Activated naive CD8-positive, alpha-beta T cell treated with anti-CD3 and anti-CD28 coated beads, Interleukin-2, amount 50 U/mL, for 16 hours (primary cell): Measurements from ENCODE around the gene OTOG.

Source experiments
- DNase-seq: peaks from one replicate; pipeline ENCODE4 v3.0.0-alpha.2; 2020; ENCODE audit warnings: low read depth, low spot score

The OTOG gene

GRCh38 chr11:17581732-17582053 lies 34.6 kb downstream of the OTOG start:
- no peak for DNase-seq

DNA sequence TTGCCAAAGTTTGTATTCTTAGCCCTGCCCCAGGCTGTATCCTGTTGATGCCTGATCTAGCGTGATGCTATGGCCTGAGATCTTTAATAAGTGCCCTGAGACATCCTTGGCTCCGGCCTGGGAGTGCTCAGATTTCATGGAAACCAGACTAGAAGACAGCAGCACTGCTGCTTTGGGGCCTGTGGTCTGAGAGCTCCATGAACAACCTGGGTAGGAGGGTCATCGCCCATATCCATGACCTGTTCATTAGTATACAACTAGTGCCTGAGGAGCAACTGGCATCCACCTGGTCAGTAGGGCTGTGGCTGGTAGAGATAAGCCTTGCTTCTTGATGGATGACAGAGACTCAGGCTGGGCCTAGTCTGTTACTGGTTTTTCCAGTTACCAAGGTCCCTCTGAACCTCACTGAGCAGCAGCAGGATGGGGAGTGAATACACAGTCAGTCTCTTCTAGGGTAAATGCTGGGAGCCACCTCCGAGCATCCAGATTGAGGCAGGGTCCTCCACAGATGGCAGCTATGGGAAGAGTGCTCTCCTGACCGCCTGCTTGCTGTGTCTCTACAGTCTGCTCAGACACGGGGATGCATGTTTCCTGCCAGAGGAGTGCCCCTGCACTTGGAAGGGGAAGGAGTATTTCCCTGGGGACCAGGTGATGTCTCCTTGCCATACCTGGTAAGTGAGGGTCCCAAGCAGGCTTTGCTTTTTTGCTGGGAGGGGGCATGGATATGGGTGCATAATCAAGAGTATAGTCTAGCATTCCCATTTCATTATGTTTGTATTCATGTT lies 39.0 kb downstream of the OTOG start:
- no peak for DNase-seq

GRCh38 chr11:17588166-17588565 lies 41.1 kb downstream of the OTOG start:
- no peak for DNase-seq

DNA sequence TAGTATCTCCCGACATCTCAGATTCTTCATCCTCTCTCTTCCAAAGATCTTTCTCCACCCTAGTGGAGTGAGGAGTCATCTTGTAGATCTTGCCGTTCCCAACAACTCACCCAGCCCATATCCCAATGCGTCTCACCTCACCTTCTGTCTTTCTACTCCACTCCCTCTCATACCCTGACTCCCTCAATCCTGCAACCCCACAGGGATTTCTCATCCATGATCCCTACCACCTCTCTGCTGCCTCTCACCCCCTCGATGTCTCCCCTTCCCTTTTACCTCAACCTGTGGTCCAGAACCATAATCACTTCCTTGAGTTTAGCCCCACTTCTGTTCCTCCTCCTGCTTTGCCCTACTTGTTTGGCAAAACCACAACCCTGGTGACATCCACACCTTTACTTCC lies 41.7 kb downstream of the OTOG start:
- DNase-seq = no peak

DNA sequence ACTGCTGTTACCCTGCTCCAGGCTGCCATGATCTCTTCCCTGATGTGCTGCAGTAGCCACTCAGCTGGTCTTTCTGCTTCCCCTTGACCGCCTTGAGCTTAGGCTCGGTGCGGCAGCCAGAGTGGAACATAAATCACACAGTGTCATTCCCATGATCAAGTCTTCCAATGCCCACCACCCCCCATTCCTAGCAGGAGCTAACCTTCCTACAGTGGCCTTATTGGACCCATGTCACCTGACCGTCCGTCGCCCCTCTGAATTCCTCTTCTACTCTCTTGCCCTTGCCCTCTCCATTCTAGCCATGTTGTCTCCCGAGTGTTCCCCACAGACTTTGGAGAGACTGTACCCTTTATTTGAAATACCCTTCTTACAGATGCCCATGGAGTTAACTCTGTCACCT lies 43.4 kb downstream of the OTOG start:
- no peak for DNase-seq

DNA sequence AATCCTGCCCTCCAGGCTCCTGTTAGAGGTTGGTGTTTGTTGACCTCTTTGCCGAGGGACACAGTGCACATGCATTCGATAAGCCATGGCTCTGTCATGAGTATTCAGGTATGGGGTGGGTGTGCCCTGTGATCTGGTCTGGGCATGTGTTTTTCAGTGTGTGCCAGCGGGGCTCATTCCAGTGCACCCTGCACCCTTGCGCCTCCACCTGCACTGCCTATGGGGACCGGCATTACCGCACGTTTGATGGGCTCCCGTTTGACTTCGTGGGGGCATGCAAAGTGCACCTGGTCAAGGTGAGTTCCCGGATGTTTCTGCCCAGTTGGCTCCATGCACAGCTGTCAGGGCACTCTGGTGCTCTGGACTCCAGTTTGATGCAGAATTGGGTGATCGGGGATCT lies 44.2 kb downstream of the OTOG start:
- no peak for DNase-seq

GRCh38 chr11:17593466-17594245 lies 46.6 kb downstream of the OTOG start:
- no peak for DNase-seq

GRCh38 chr11:17594686-17595192 lies 47.7 kb downstream of the OTOG start:
- DNase-seq = no peak

DNA sequence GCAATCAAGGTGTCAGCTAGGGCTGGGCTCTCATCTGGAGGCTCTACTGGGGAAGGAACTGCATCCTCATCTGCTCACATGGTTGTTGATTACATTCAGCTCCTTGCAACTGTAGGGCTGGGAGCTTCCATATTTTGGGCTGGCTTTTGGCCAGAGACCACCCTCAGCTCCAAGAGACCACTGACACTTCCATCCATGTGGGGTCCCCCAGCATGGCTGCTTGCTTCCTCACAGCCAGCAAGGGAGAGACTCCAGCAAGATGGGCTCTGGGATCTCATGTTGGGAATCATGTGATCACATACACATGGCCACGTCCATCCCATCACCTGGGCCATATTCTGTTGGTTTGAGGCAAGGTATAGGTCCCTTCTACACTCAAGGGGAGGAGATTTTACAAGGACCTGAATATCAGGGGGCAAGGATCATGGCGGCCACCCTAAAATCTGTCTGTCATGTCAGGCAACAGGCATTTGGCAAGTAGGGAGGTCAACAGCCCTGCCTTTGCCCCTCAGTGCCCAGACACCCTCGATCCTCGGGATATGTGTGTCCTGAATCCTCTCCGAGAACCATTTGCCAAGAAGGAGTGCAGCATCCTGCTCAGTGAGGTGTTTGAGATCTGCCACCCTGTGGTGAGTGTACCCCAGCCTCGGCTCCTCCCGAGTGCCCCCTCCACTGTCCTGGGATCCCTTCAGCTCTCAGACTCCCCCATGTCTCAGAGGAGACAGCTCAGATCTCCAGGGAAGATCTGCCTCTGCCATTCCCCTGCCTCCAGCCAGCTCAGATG lies 48.7 kb downstream of the OTOG start:
- no peak for DNase-seq

DNA sequence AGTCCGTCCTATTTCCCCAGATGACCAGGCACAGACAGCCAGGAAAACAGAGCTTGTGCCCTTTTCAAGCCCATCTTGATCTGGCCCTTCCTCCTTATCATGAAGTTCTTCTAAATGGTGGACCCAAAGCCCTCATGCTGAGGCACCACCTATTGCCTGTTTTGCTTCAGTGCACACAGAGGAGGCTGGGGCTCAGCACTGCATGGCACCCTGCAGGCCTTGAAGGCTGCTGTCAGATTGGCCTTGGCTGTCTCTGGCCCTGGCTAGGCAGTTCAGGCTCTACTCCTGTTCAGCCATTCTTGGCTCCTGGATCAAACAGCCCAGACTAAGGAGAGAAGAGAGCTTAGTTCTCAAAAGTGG lies 49.2 kb downstream of the OTOG start:
- no peak for DNase-seq

DNA sequence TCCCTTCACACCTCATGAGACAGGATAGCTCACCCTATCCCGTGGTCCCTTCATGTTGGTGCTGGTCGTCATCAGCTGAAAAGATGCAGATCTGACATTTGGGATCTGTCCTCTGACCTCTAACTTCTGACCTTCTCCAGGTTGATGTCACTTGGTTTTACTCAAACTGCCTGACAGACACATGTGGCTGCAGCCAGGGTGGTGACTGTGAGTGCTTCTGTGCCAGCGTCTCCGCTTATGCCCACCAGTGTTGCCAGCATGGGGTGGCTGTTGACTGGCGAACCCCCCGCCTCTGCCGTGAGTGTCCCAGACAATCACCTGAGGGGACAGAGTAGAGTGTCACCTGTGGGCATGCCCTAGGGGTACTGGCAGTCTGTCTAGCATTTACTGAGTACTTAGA lies 49.7 kb downstream of the OTOG start:
- no peak for DNase-seq

- DNase-seq = no peak
These were observed 50.7 kb downstream of the OTOG start for GRCh38 chr11:17597770-17598169.

DNA sequence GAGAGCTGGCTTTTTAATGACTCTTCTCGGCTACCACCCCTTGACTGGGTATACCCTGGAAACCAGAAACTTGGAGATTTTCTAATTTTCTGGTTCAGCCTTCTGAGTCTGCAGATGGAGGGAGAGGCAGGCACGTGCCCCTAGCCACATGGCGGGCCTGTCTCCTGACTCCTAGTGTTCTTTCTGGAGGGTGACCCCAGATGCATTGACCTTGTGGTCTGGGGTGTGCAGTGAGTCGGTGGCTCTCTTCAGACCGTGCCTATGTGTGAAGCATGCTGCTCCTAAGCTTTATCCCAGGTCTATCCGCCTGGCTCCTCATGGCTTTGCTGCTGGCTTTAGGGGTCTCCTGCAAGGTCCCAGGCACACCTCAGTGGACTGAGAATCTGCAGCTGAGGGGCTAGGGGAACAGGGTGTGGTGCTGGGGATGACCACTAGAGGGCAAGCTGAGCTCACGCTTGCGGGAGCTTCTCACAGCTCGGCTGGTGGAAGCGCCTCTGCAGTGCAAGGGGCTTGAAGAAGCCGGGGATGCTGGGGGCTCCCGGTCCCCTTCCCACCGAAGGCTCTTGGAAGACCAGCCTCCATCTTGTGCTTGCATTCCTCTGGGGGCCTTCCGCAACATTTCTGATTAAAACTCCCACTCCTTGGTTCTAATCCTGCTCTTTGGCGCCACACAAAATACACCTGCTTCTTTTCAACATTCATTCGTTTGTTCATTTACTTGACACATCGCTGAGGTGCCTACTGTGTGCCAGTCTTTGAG lies 51.8 kb downstream of the OTOG start:
- DNase-seq = peak; percentile 29

GRCh38 chr11:17599460-17599925 lies 52.4 kb downstream of the OTOG start:
- DNase-seq = no peak

DNA sequence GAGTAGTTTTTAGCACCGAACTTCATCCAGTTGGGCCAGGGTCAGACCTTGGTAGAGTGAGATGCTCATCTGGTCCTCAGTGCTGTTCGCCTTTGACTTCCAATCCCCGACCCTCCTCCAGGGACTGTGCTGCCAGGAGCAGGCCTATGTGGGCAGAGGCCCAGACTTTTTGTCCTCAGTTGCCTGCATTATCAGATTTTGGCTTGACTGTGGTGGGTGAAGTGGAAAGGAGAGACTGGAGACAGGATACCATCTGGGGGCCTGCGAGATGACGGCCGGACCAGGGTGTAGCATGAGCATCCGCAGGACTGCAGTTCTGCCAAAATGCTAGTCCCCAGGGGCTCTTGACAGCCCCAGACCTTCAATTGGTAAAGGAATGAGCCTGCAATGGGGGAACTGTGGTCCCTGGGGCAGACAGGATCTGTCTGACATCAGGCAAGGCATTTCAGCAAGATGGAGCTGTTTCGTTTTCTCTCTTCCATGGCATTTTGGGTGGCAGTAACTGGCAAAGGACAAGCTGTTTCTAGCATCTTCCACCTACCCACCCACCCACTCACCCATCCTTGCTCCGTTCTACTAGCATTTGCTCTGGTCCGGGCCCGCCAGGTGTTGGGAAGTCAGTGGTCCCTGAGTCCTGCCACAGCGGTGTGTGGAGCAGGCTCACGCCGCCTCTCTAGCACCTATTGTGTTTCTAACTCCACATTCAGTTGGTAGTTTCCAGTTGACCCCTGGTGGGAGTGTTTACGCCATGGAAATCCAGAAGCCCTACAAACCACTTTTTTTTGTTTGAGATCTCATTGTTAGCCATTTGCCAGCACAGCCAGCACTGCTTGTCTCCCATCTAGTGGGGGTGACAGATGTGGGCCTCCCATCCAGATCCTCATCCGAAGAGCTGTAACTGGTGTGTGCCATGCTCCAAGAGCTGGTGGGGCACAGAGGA lies 53.5 kb downstream of the OTOG start:
- DNase-seq = no peak

- no peak for DNase-seq
These were observed 54.2 kb downstream of the OTOG start for GRCh38 chr11:17601256-17601671.

DNA sequence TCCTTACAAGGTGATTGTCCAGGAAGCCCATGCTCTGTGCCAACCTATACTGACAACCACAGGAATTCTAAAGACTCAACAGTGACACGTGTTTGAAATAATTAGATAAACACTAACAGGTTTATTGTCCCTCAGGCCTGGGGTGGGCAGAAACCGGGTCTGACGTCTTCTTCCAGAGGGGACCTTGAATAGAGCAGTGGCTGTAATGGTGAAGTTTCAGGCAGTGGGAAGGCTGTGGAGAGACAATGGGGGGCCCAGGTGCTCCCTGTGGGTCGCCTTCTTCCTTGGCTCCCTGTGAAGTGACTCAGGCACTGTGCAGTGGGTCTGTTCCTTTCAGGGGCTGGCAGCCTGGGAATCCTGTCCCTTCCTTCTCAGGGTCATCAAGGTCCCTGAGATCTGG lies 54.6 kb downstream of the OTOG start:
- DNase-seq = no peak

DNA sequence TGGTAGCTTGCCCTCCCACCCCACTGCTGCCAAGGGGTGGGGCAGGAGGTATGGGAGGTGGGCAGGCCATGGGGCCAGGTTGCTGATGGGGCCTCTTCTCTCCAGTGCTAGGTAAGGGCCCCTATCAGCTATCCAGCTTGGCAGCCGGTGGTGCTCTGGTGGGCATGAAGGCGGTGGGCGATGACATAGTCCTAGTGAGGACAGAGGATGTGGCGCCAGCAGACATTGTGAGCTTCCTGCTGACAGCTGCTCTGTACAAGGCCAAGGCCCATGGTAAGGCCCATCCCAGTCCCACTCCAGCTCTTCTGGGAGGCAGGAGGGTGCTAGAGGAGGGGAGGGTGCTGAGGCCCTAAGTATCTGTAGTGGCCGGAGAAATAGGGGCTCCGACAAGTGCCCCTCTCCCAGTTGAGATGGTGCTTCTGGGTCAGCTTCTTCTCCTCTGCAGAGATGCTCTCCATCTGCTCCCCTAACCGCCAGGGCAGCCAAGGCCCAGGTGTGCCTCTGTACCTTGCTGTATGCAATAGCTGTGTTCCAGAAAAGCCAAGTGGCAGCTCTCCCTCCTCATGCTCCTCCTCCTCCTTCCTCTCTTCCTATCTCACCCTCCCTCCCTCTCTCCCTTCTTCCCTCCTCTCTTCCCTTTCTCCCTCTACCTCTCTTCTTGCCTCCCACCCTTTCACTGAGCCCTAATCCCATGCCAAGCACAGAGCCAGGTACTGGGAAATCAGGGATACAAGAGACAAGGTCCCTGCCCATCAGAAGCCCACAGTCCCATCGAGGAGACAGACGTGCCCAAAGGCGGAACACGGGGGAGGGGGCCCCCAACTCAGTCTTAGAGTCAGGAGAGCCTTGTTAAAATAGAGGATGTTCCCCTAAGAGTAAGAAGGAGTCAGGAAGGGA lies 55.3 kb downstream of the OTOG start:
- DNase-seq = no peak

DNA sequence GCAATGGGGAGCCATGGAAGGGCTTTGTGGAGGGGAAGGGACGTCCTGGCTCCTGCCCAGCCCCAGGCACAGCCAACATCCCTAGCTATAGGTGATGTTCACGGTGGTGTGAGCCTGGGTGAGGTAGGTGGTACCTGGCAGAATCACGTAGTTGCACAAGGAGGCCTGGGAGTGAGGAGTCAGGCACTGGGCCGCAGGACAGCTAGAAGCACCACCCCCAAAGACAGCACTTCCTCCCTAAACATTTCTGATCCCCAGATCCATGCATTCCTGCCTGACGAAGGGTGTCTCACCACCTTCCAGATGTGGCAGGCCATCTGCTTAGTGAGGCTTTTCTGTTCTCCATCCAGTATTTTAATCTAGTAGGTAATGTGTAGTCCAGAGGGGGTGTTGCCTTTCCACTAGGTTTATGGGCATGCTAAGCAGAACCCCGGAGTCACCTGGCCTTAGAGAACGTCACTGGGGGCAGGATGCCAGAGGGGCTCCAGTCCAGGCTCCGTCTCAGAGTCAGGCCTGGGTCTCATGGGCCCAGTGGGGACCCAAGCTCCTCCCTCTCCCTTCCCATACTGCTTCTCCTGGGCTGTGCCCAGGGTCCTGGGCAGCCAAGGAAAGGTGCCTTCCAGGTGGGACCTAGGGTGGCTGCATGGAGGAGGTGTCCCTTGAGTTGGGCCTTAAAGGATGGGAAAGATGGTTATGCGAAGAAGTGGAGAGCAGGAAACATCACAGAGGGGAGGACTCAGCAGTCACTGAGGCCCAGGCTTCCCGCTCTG lies 56.2 kb downstream of the OTOG start:
- DNase-seq = no peak
